Nephron progenitor cell (in vitro differentiated cells): ENCODE data around the gene C12orf42.

Experiments
- DNase-seq: peaks from one replicate; pipeline ENCODE4 v3.0.0; 2021
- H3K27ac Mint-ChIP-seq: 2 replicates; pipeline ENCODE4 v1.8.0; 2021; ENCODE audit warnings: mild to moderate bottlenecking, moderate library complexity, mixed read lengths
- H3K27me3 Mint-ChIP-seq: 2 replicates; pipeline ENCODE4 v1.8.0; 2021; ENCODE audit warnings: mild to moderate bottlenecking, low read depth, mixed read lengths; ENCODE audit not compliant: poor library complexity
- H3K36me3 Mint-ChIP-seq: 2 replicates; pipeline ENCODE4 v1.8.0; 2021; ENCODE audit warnings: low read depth, mixed read lengths
- H3K4me1 Mint-ChIP-seq: 2 replicates; pipeline ENCODE4 v1.8.0; 2021; ENCODE audit warnings: mixed read lengths
- H3K4me3 Mint-ChIP-seq: 2 replicates; pipeline ENCODE4 v1.8.0; 2021; ENCODE audit warnings: mild to moderate bottlenecking, moderate library complexity, mixed read lengths
- H3K9me3 Mint-ChIP-seq: 2 replicates; pipeline ENCODE4 v1.8.0; 2021; ENCODE audit warnings: mild to moderate bottlenecking, moderate library complexity, mixed read lengths
- CTCF ChIP-seq: fragments of 200-600 bp; sonication (generic); IDR thresholded peaks from 2 replicates; pipeline ENCODE4 v1.5.0; 2021; ENCODE audit warnings: antibody characterized with exemption

The C12orf42 gene

GRCh38 chr12:103354403-103354802, 141.4 kb downstream of the C12orf42 start:
- DNase-seq, result no peak
- peaks cover 8% of the 10 kb centered on the region for H3K27me3 Mint-ChIP-seq
- TF ChIP-seq CTCF, result no peak
- no peak overlapping the region for H3K4me3 Mint-ChIP-seq
- H3K4me1 Mint-ChIP-seq, result no peaks in the 10 kb centered on the region
- H3K36me3 Mint-ChIP-seq, result no peaks in the 10 kb centered on the region
- H3K27ac Mint-ChIP-seq, result no peak overlapping the region
- no peaks in the 10 kb centered on the region for H3K9me3 Mint-ChIP-seq

- Mint-ChIP-seq H3K4me1 (no peaks in the 10 kb centered on the region), H3K27ac (no peak overlapping the region), H3K36me3 (no peaks in the 10 kb centered on the region), H3K9me3 (no peaks in the 10 kb centered on the region), H3K27me3 (peaks cover 6% of the 10 kb centered on the region), H3K4me3 (no peak overlapping the region)
- no peak for DNase-seq
- TF ChIP-seq CTCF, result no peak
Observed at GRCh38 chr12:103353913-103354312, 141.9 kb downstream of the C12orf42 start.

- no peaks in the 10 kb centered on the region for H3K27me3 Mint-ChIP-seq
- DNase-seq, result no peak
- H3K9me3 Mint-ChIP-seq, result no peaks in the 10 kb centered on the region
- H3K36me3 Mint-ChIP-seq, result no peaks in the 10 kb centered on the region
- no peak overlapping the region for H3K4me3 Mint-ChIP-seq
- TF ChIP-seq CTCF, result no peak
- H3K27ac Mint-ChIP-seq, result no peak overlapping the region
- no peaks in the 10 kb centered on the region for H3K4me1 Mint-ChIP-seq
Observed at GRCh38 chr12:103350116-103350515, 145.7 kb downstream of the C12orf42 start.

GRCh38 chr12:103348935-103349334, 146.8 kb downstream of the C12orf42 start:
- Mint-ChIP-seq H3K4me1 (no peaks in the 10 kb centered on the region), H3K4me3 (no peak overlapping the region), H3K9me3 (no peaks in the 10 kb centered on the region), H3K27ac (no peak overlapping the region), H3K27me3 (no peaks in the 10 kb centered on the region), H3K36me3 (no peaks in the 10 kb centered on the region)
- no peak for TF ChIP-seq CTCF
- DNase-seq, result no peak

GRCh38 chr12:103336940-103337339, 158.8 kb downstream of the C12orf42 start:
- Mint-ChIP-seq H3K4me3 (no peak overlapping the region), H3K27me3 (peaks cover 14% of the 10 kb centered on the region), H3K9me3 (peaks cover 6% of the 10 kb centered on the region), H3K4me1 (no peaks in the 10 kb centered on the region), H3K36me3 (no peaks in the 10 kb centered on the region), H3K27ac (no peak overlapping the region)
- no peak for DNase-seq
- no peak for TF ChIP-seq CTCF

- Mint-ChIP-seq H3K4me1 (no peaks in the 10 kb centered on the region), H3K4me3 (no peak overlapping the region), H3K27ac (no peak overlapping the region), H3K36me3 (no peaks in the 10 kb centered on the region), H3K27me3 (peaks cover 17% of the 10 kb centered on the region), H3K9me3 (no peaks in the 10 kb centered on the region)
- TF ChIP-seq CTCF, result no peak
- DNase-seq, result no peak
Observed at GRCh38 chr12:103334466-103334865, 161.3 kb downstream of the C12orf42 start.
